Activated B cell treated with CpG ODN at 0.5 μM for 24 hours (primary cell): ENCODE results near the gene USF1. TPM values are rescaled to one million over a fixed set of nuclear protein-coding genes. Genes with fewer than 3 reads are reported as not detected.

Experiments used
- ATAC-seq: fragments of 200-7000 bp; cut with Tn5 transposase; one replicate; pipeline ENCODE4 v1.10.0; 2021; ENCODE audit warnings: low read depth, mild to moderate bottlenecking, moderate library complexity
- CTCF ChIA-PET: fragments of 350-600 bp; sonication (Branson Sonifier 250); formaldehyde crosslinking; loops from one replicate; lab custom pipeline; 2021; ENCODE audit warnings: antibody characterized with exemption; lab: Charles Lee
- POLR2A ChIA-PET: fragments of 350-600 bp; sonication (Branson Sonifier 250); formaldehyde crosslinking; loops from one replicate; lab custom pipeline; 2021; ENCODE audit warnings: antibody characterized with exemption; lab: Charles Lee
- DNase-seq: peaks from one replicate; pipeline ENCODE4 v3.0.0; 2022
- H3K27ac Mint-ChIP-seq: one replicate; pipeline ENCODE4 v1.8.0; 2020; ENCODE audit warnings: mixed read lengths
- H3K27me3 Mint-ChIP-seq: one replicate; pipeline ENCODE4 v1.8.0; 2021; ENCODE audit warnings: mixed read lengths
- H3K36me3 Mint-ChIP-seq: one replicate; pipeline ENCODE4 v1.8.0; 2021; ENCODE audit warnings: low read depth, mixed read lengths
- H3K4me1 Mint-ChIP-seq: one replicate; pipeline ENCODE4 v1.8.0; 2021; ENCODE audit warnings: mixed read lengths
- H3K4me3 Mint-ChIP-seq: one replicate; pipeline ENCODE4 v1.8.0; 2020; ENCODE audit warnings: mild to moderate bottlenecking, mixed read lengths
- H3K9me3 Mint-ChIP-seq: one replicate; pipeline ENCODE4 v1.8.0; 2020; ENCODE audit warnings: mixed read lengths
- intact Hi-C: fragments of 100-400 bp; cut with micrococcal nuclease; formaldehyde crosslinking; loops from one replicate; pipeline ENCODE4 v1.15.1; 2024
- total RNA-seq: library from RNA; stranded (reverse); gene quantifications from 2 replicates; pipeline ENCODE4 v1.2.3, GENCODE V29; 2022
- TF ChIP-seq, protein P1 (sequence below): fragments of 200-600 bp; IDR thresholded peaks from one replicate; pipeline ENCODE4 v1.8.0; 2022; ENCODE audit warnings: antibody characterized with exemption, mild to moderate bottlenecking

Gene USF1
- total RNA-seq, 1 donor from 2014 or later, result 143 TPM

DNA sequence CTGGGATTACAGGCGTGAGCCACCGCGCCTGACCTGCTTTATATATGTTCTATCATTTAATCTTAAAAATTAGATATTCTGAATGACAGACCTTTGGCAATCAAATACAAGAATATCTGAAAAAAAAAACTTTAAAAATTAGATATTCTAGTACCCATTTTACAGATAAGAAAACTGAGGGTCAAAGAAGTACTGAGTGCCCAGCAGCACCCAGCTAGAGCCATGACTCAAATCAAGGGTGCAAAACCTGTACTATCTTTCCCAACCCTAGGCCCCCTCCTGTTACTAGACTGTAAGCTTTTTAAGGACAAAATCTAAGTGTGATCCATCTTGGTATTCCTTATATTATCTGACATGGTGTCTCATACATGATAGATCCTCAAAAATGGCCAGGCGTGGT, 15.6 kb upstream of the USF1 start:
- H3K4me3 Mint-ChIP-seq, result no peak overlapping the region
- DNase-seq (no peak), ATAC-seq (no peak)
- intact Hi-C loops, result no loop called here
- H3K27me3 Mint-ChIP-seq, result no peaks in the 10 kb centered on the region
- peaks cover 68% of the 10 kb centered on the region for H3K36me3 Mint-ChIP-seq
- CTCF ChIA-PET, result no interaction called here
- TF ChIP-seq, protein P1, sequence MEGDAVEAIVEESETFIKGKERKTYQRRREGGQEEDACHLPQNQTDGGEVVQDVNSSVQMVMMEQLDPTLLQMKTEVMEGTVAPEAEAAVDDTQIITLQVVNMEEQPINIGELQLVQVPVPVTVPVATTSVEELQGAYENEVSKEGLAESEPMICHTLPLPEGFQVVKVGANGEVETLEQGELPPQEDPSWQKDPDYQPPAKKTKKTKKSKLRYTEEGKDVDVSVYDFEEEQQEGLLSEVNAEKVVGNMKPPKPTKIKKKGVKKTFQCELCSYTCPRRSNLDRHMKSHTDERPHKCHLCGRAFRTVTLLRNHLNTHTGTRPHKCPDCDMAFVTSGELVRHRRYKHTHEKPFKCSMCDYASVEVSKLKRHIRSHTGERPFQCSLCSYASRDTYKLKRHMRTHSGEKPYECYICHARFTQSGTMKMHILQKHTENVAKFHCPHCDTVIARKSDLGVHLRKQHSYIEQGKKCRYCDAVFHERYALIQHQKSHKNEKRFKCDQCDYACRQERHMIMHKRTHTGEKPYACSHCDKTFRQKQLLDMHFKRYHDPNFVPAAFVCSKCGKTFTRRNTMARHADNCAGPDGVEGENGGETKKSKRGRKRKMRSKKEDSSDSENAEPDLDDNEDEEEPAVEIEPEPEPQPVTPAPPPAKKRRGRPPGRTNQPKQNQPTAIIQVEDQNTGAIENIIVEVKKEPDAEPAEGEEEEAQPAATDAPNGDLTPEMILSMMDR, result no peak
- POLR2A ChIA-PET, result interaction anchor here (2.7 to 2.9 kb wide), 2 partner anchors 8 to 16 kb away, joined by 9 to 20 read pairs; partner anchors contain the start of genes ARHGAP30 and USF1
- H3K4me1 Mint-ChIP-seq, result peaks cover 59% of the 10 kb centered on the region
- no peaks in the 10 kb centered on the region for H3K9me3 Mint-ChIP-seq
- H3K27ac Mint-ChIP-seq, result no peak overlapping the region

DNA sequence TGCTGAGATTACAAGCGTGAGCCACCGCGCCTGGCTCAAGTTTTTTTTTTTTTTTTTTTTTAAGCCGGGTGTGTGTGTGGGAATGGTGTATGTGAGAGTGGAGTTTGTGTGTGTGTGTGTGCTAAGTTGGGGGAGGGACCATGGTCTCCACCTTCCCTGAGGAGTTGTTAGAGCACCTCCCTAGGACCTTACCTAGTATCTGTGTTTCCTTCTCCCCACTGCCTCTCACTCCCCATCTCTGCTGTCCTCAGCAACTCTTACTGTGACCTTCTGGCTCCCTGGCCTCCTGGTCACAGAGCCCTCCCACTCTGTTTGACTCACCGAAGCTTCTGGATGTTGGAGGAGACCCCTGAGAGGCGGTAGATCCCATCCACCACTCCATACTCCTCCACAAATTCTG, 13.5 kb upstream of the USF1 start:
- ATAC-seq (no peak), DNase-seq (no peak)
- no peaks in the 10 kb centered on the region for H3K9me3 Mint-ChIP-seq
- no peak overlapping the region for H3K4me3 Mint-ChIP-seq
- TF ChIP-seq, protein P1, result no peak
- CTCF ChIA-PET, result no interaction called here
- intact Hi-C loops, result no loop called here
- POLR2A ChIA-PET, result interaction anchor here (0.7 to 2.9 kb wide), 3 partner anchors 10 to 248 kb away, joined by 3 to 20 read pairs (median 9); partner anchors contain the start of genes ARHGAP30 and USF1
- no peaks in the 10 kb centered on the region for H3K27me3 Mint-ChIP-seq
- H3K4me1 Mint-ChIP-seq, result peaks cover 41% of the 10 kb centered on the region
- peak overlapping the region; percentile 6 for H3K27ac Mint-ChIP-seq
- H3K36me3 Mint-ChIP-seq, result peaks cover 73% of the 10 kb centered on the region

DNA sequence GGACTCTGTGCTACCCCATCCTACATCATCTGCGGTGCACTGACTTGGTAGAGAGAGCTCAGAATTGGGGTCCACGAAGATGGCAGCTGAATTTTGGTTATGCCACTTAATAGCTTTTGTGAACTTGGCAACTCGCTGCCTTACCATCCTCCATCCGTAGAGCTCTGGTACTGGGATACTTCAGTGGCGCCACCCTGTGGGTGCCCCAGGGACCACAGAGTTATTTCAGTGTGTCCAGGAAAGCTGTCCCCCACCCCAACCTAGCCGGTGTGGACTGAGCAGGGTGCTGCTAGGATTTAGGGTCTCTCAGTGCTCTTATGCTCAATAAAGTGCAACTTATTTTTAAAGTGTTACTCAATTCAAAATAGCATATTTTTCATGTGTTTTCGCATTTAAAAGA, 9.0 kb upstream of the USF1 start:
- H3K27ac Mint-ChIP-seq, result no peak overlapping the region
- ATAC-seq (no peak), DNase-seq (no peak)
- POLR2A ChIA-PET, result interaction anchor here (0.7 kb wide), 1 partner anchor 10 kb away, joined by 4 read pairs; no protein-coding TSS in a partner anchor
- intact Hi-C loops, result no loop called here
- TF ChIP-seq, protein P1, result no peak
- peaks cover 79% of the 10 kb centered on the region for H3K36me3 Mint-ChIP-seq
- no peak overlapping the region for H3K4me3 Mint-ChIP-seq
- CTCF ChIA-PET, result interaction anchor here (0.7 kb wide), 1 partner anchor 43 kb away, joined by 3 read pairs; the partner anchor contains the start of gene KLHDC9
- H3K9me3 Mint-ChIP-seq, result no peaks in the 10 kb centered on the region
- H3K27me3 Mint-ChIP-seq, result no peaks in the 10 kb centered on the region
- peaks cover 10% of the 10 kb centered on the region for H3K4me1 Mint-ChIP-seq

DNA sequence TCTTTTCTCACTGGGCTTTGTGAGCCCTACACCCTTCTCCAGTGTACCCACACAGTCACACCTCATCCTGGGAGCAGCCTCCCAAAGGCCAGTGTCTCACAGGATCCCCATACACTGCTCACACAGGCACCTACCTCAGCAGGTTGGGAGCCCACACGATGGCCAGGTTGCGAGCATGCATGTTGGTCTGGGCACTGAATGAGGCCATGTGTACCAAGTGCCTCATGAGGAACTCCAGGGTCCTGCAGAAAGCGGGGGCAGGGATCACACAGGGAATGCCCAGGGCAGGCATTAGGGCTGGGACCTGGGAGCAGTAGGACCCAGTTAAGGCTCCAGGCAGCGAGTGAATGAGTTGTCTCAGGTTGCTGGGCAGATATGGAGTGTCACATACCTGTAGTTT, 8.5 kb upstream of the USF1 start:
- CTCF ChIA-PET, result no interaction called here
- intact Hi-C loops, result no loop called here
- TF ChIP-seq, protein P1, result no peak
- no peaks in the 10 kb centered on the region for H3K27me3 Mint-ChIP-seq
- ATAC-seq (no peak), DNase-seq (no peak)
- no peak overlapping the region for H3K4me3 Mint-ChIP-seq
- peaks cover 7% of the 10 kb centered on the region for H3K4me1 Mint-ChIP-seq
- no peaks in the 10 kb centered on the region for H3K9me3 Mint-ChIP-seq
- POLR2A ChIA-PET, result no interaction called here
- peaks cover 79% of the 10 kb centered on the region for H3K36me3 Mint-ChIP-seq
- peak overlapping the region; percentile 35 for H3K27ac Mint-ChIP-seq

DNA sequence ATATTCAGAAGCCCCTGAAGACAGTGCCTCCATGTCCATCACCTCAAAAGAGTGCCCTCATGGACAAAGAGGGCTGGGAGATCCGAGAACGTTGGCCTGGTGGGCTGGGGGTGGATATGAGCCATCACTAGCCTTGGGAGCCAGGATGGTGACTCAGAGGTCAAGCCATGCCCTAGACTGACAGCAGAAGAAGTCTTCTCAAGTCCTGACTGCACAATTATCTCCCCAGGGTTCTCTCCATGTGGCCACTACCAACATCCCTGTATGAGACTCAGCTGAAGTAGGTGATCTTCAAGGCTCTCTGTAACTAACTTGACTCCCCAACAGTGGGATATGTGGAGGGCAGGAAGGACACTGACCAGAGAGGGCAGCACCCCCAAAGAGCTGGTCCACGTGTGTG, 7.1 kb upstream of the USF1 start:
- no peaks in the 10 kb centered on the region for H3K9me3 Mint-ChIP-seq
- no peaks in the 10 kb centered on the region for H3K27me3 Mint-ChIP-seq
- peaks cover 88% of the 10 kb centered on the region for H3K36me3 Mint-ChIP-seq
- intact Hi-C loops, result no loop called here
- H3K27ac Mint-ChIP-seq, result no peak overlapping the region
- no peak for DNase-seq
- TF ChIP-seq, protein P1, result no peak
- ChIA-PET POLR2A (interaction anchor here (1.1 kb wide), 1 partner anchor 16 kb away, joined by 3 read pairs; no protein-coding TSS in a partner anchor), CTCF (interaction anchor here (1.4 kb wide), 1 partner anchor 19 kb away, joined by 3 read pairs; no protein-coding TSS in a partner anchor)
- H3K4me1 Mint-ChIP-seq, result peaks cover 16% of the 10 kb centered on the region
- ATAC-seq, result no peak
- no peak overlapping the region for H3K4me3 Mint-ChIP-seq
